Thymus (tissue), 11 donors: ENCODE results near the gene DHRSX. TPM values are rescaled to one million over a fixed set of nuclear protein-coding genes. Genes with fewer than 3 reads are reported as not detected.
"Not testable (repeated sequence)": the region's sequence is repeated elsewhere in the genome, so short reads cannot be mapped to it uniquely, and the experiment has no call there.

Experiments used
- DNase-seq, 9 donors: peaks; one replicate each; pipeline ENCODE4 v3.0.0-alpha.2; 2013; ENCODE audit warnings: low spot score in 9 of 9, low read depth in 6 of 9, missing footprints in 1 of 9
- H3K27ac ChIP-seq, 2 donors: one replicate each; pipeline ENCODE4 v1.5.1; 2013; ENCODE audit warnings: control low read depth in 1 of 2, low read depth in 1 of 2, low read length in 1 of 2, mild to moderate bottlenecking in 1 of 2, moderate library complexity in 1 of 2
- H3K27me3 ChIP-seq, 2 donors: one replicate each; pipeline ENCODE4 v1.5.1; 2013; ENCODE audit warnings: low read length in 1 of 2; ENCODE audit not compliant: control insufficient read depth in 2 of 2, insufficient read depth in 1 of 2
- H3K36me3 ChIP-seq, 2 donors: one replicate each; pipeline ENCODE4 v1.5.1; 2013; ENCODE audit warnings: low read length in 1 of 2, mild to moderate bottlenecking in 1 of 2, moderate library complexity in 1 of 2; ENCODE audit not compliant: control insufficient read depth in 2 of 2, insufficient read depth in 2 of 2
- H3K4me1 ChIP-seq, 2 donors: one replicate each; pipeline ENCODE4 v1.5.1; 2013; ENCODE audit warnings: low read length in 2 of 2; ENCODE audit not compliant: control insufficient read depth in 2 of 2, insufficient read depth in 2 of 2
- H3K4me3 ChIP-seq, 2 donors: one replicate each; pipeline ENCODE4 v1.5.1; 2013; ENCODE audit warnings: low read length in 2 of 2, control low read depth in 1 of 2, mild to moderate bottlenecking in 1 of 2
- H3K9me3 ChIP-seq, 2 donors: one replicate each; pipeline ENCODE4 v1.5.1; 2013; ENCODE audit warnings: low read length in 1 of 2, mild to moderate bottlenecking in 1 of 2; ENCODE audit not compliant: control insufficient read depth in 2 of 2, insufficient read depth in 1 of 2
- WGBS: extraction: QIAGEN DNeasy Blood & Tissue Kit; methylation state at CpG from one replicate; pipeline ENCODE4 v1.1.7; 2013; 5-methylcytosine and 5-hydroxymethylcytosine counted together
- polyA plus RNA-seq: library from polyadenylated mRNA; stranded (reverse); fragments of 200-250 nt; gene quantifications from one replicate; pipeline ENCODE4 v1.2.3, GENCODE V29; 2013
- total RNA-seq: library from RNA; stranded (reverse); fragments of 120-200 nt; gene quantifications from one replicate; pipeline ENCODE4 v1.2.4, GENCODE V29; 2013
- donor health status: healthy.

The DHRSX gene
- total and polyA plus RNA-seq, 2 donors = 11.2 to 12.2 TPM

DNA sequence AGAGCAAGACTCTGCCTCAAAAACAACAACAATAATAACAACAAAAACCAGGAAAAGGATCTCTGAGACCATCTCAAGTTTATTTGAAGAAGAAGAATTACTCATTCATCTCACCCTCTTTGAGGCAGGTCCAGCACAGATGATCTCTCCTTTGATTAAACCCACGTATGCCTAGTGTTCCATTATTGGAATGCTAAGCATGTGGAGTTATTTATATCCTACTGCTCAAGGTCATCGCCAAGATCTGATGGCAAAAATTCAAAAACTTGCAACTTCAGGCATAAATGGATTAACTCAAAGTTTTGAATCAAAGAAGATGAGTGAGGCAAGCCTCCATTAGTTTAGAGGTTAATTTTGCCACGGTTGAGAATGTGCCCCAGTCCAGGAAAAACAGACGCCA is 184.2 kb downstream of the DHRSX start:
- DNase-seq = no peak
- 97% methylated on average over 4 of the region's 4 CpGs for WGBS
- no peaks in the 10 kb centered on the region for H3K27me3 ChIP-seq
- H3K9me3 ChIP-seq = no peaks in the 10 kb centered on the region
- H3K27ac ChIP-seq = no peak overlapping the region
- H3K36me3 ChIP-seq = no peaks in the 10 kb centered on the region
- H3K4me1 ChIP-seq = peaks cover 0 to 8% of the 10 kb centered on the region in 2 donors
- no peak overlapping the region for H3K4me3 ChIP-seq

DNA sequence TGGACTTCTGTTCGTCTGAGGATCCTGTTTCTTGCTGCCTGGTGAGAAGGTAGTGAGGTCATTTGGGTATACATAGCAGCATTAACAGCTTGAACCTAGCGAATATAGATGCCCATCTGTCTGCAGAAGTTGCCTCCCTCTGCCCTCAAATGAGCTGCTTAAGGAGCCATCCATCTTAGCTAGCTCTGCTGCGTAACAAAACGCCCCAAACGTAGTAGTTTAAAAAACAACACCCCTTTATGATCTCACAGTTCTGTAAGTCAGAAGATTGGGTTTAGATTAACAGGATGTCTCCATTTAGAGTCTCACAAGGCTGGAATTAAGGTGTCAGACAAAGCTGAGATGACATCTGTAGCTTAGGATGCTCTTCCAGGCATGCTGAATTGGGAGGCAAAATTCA is 185.3 kb downstream of the DHRSX start:
- H3K4me1 ChIP-seq = peaks cover 0 to 2% of the 10 kb centered on the region in 2 donors
- H3K4me3 ChIP-seq = no peak overlapping the region
- WGBS = 98% methylated on average over 5 of the region's 5 CpGs
- DNase-seq = no peak
- H3K36me3 ChIP-seq = no peaks in the 10 kb centered on the region
- H3K27me3 ChIP-seq = no peaks in the 10 kb centered on the region
- H3K9me3 ChIP-seq = no peaks in the 10 kb centered on the region
- no peak overlapping the region for H3K27ac ChIP-seq

DNA sequence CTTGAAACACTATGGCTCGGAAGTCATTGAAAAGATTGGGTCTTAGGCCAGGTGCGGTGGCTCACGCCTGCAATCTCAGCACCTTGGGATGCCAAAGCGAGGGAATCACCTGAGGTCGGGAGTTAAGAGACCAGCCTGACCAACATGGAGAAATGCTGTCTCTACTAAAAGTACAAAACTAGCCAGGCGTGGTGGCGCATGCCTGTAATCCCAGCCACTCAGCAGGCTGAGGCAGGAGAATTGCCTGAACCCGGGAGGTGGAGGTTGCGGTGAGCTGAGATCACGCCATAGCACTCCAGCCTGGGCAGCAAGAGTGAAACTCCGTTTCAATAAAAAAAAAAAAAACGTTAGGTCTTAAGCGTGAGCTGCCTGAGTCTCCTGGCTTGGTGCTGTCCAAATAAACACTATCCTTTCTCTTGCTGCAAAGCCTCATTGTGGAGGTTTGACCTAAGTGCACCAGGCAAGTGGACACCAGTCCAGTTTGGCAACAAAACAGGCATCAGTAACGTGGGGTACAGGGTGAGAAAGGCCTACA is 185.9 kb downstream of the DHRSX start:
- no peak overlapping the region for H3K27ac ChIP-seq
- H3K36me3 ChIP-seq = no peaks in the 10 kb centered on the region
- 86% methylated on average over 14 of the region's 14 CpGs for WGBS

DNA sequence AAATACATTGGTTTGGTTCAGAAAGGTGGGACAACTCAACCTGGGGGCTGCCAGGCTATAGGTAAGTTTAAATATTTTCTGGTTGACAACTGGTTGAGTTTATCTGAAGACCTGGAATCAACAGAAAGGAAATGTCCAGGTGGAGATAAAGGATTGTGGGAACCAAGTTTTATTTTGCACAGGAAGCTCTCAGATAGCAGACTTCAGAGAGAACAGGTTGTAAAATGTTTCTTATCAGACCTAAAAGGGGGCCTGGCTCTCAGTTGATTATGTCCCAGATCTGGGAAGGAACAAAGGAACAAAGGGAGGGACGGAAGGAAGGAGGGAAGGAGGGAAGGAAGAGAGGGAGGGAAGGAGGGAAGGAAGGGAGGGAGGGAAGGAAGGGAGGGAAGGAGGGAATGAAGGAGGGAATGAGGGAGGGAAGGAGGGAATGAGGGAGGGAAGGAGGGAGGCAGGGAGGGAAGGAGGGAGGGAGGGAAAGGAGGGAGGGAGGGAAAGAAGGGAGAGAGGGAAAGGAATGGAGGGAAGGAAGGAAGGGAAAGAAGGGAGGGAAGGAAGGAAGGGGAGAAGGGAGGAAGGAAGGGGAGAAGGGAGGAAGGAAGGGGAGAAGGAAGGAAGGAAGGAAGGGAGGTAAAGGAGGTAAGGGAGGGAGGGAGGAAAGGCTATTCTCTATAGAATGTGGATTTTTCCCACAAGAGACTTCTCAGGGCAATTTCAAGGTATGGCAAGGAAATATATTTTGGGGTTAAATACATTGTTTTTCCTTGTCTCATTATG is 186.7 kb downstream of the DHRSX start:
- Histone ChIP-seq H3K27me3 (no peaks in the 10 kb centered on the region), H3K36me3 (no peaks in the 10 kb centered on the region), H3K27ac (no peak overlapping the region), H3K4me3 (no peak overlapping the region), H3K9me3 (no peaks in the 10 kb centered on the region), H3K4me1 (no peaks in the 10 kb centered on the region)
- 97% methylated on average over 1 of the region's 1 CpG for WGBS
- no peak for DNase-seq

More for the DNA sequence above, 185.9 kb downstream of the DHRSX start:
- H3K9me3 ChIP-seq = no peaks in the 10 kb centered on the region
- H3K4me1 ChIP-seq = no peaks in the 10 kb centered on the region
- DNase-seq = no peak
- no peaks in the 10 kb centered on the region for H3K27me3 ChIP-seq
- H3K4me3 ChIP-seq = no peak overlapping the region

DNA sequence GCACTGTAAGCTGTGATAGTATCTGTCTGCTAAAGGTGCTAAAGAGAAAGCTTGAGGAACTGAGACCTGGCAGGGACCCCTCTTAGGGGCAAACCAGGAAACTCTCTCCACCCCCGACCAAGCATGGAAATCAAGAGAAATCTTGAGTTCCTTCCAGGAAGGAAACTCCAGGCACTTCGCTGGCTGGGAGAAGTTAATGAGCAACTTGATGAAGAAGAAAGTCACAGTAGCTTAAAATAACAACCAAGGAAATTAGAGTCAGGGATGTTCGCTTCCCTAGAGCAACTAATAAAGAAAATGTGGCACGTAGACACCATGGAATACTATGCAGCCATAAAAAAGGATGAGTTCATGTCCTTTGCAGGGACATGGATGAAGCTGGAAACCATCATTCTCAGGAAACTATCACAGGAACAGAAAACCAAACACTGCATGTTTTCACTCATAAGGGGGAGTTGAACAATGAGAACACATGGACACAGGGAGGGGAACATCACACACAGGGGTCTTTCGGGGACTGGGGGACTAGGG is 188.7 kb downstream of the DHRSX start:
- H3K27ac ChIP-seq, H3K9me3 ChIP-seq, H3K36me3 ChIP-seq, H3K27me3 ChIP-seq, DNase-seq, H3K4me3 ChIP-seq, H3K4me1 ChIP-seq: not testable (repeated sequence)
- 98% methylated on average over 5 of the region's 5 CpGs for WGBS

- Histone ChIP-seq H3K27ac (no peak overlapping the region), H3K9me3 (no peaks in the 10 kb centered on the region), H3K4me3 (no peak overlapping the region), H3K27me3 (no peaks in the 10 kb centered on the region), H3K36me3 (no peaks in the 10 kb centered on the region), H3K4me1 (no peaks in the 10 kb centered on the region)
- DNase-seq = no peak
- 93% methylated on average over 11 of the region's 11 CpGs for WGBS
These were observed 189.3 kb downstream of the DHRSX start for GRCh38 chrX:2311501-2311900.

GRCh38 chrX:2301901-2302300 is 198.9 kb downstream of the DHRSX start:
- H3K4me3 ChIP-seq = no peak overlapping the region
- 88% methylated on average over 6 of the region's 6 CpGs for WGBS
- H3K27me3 ChIP-seq = no peaks in the 10 kb centered on the region
- no peaks in the 10 kb centered on the region for H3K9me3 ChIP-seq
- no peaks in the 10 kb centered on the region for H3K36me3 ChIP-seq
- no peak for DNase-seq
- H3K4me1 ChIP-seq = no peaks in the 10 kb centered on the region
- no peak overlapping the region for H3K27ac ChIP-seq

DNA sequence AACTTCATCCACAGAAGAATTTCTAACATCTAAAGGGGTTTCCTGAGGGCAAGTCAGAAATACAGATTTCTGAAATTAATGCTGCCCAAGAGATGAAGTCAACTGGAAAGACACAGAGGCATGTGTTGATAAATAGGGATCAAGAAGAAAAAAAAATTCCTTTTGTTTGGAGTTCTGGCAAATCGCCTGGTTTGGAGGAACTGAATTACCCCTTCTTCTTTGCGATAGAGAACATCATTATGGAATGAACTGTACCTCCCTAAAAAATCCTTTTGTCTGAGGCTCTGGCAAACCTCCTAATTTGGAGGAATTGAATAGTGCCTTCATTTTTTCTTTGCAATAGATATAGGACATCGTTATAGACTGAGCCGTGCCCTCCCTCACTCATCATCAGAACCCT is 200.9 kb downstream of the DHRSX start:
- no peak overlapping the region for H3K4me3 ChIP-seq
- no peaks in the 10 kb centered on the region for H3K9me3 ChIP-seq
- no peaks in the 10 kb centered on the region for H3K36me3 ChIP-seq
- H3K4me1 ChIP-seq = no peaks in the 10 kb centered on the region
- no peaks in the 10 kb centered on the region for H3K27me3 ChIP-seq
- DNase-seq = no peak
- no peak overlapping the region for H3K27ac ChIP-seq
- 84% methylated on average over 4 of the region's 4 CpGs for WGBS

DNA sequence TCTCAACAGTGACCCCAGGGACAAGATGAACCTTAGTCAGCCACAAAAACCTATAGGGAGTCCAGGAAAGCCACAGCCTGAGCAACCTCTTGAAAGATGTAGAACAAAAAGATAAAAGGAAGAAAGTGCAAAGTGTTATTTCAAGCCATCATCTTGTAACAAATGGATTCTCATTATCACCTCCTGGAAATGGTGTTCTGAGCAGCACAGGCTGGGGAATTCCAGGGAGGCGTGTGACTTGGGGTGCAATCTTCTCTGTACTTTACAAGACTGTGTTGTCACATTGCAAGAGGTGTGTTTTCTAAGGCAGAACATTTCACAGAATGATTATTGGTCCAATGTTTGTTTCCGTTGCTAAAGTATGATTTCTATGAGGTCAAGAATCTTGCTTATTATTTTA is 214.0 kb downstream of the DHRSX start:
- WGBS = 97% methylated on average over 2 of the region's 2 CpGs
- H3K27ac ChIP-seq = no peak overlapping the region
- no peak overlapping the region for H3K4me3 ChIP-seq
- no peaks in the 10 kb centered on the region for H3K9me3 ChIP-seq
- no peak for DNase-seq
- H3K36me3 ChIP-seq = peaks cover 0 to 11% of the 10 kb centered on the region in 2 donors
- no peaks in the 10 kb centered on the region for H3K4me1 ChIP-seq
- no peaks in the 10 kb centered on the region for H3K27me3 ChIP-seq
